ENCODE measurements around the gene AGRP.

DNA sequence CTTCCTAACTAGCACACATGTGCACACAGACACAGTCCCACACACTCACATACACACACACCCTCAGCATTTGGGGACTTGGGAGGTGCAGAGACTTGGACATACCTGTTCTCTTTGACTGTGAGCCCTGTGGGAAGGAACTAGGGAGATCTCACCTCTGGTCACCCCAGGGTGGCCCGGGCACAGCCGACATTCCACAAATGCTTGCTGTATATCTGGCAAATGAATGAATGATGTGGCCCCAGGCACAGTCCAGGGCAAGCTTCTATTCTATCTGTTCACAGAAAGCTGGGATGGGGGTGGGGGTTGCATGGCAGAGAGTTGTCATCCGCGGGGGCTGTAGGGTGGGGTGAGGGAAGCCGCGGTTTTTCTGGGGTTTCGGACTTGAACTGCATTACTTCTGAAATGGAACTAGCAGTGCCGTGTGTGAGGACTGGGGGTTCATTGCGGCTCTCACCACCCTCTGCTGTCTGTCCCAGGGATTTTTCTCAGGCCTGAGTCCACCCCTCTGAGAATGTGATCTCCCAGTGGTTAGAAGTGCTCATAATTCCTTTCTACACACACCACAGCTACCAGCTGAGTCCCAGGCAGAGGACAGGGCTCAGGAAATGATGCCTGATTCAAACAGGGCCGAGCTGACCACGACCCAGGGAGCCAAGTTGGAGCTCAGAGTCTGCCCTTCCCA lies 42.0 kb upstream of the AGRP start:
- TF ChIP-seq, protein P1, sequence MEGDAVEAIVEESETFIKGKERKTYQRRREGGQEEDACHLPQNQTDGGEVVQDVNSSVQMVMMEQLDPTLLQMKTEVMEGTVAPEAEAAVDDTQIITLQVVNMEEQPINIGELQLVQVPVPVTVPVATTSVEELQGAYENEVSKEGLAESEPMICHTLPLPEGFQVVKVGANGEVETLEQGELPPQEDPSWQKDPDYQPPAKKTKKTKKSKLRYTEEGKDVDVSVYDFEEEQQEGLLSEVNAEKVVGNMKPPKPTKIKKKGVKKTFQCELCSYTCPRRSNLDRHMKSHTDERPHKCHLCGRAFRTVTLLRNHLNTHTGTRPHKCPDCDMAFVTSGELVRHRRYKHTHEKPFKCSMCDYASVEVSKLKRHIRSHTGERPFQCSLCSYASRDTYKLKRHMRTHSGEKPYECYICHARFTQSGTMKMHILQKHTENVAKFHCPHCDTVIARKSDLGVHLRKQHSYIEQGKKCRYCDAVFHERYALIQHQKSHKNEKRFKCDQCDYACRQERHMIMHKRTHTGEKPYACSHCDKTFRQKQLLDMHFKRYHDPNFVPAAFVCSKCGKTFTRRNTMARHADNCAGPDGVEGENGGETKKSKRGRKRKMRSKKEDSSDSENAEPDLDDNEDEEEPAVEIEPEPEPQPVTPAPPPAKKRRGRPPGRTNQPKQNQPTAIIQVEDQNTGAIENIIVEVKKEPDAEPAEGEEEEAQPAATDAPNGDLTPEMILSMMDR (conservative IDR thresholded peaks at IDR 0.05; ENCODE audit: low read depth, low read length): peak; percentile 17; the same call in 1 of the 2 replicates
- TF ChIP-seq CEBPB (IDR thresholded peaks at IDR 0.05; ENCODE audit: low read depth, low read length) (no peak), NFE2L2 (IDR thresholded peaks at IDR 0.05; ENCODE audit: low read depth, low read length) (no peak), SMC3 (IDR thresholded peaks at IDR 0.05; ENCODE audit: low read depth, low read length) (no peak), POLR2A (IDR thresholded peaks at IDR 0.05; ENCODE audit: low read depth, low read length) (no peak), RAD21 (IDR thresholded peaks at IDR 0.05; ENCODE audit: low read length) (no peak), MAFK (IDR thresholded peaks at IDR 0.05; ENCODE audit: low read depth, low read length) (no peak), FOS (IDR thresholded peaks at IDR 0.05; ENCODE audit: low read depth, low read length) (no peak), BHLHE40 (IDR thresholded peaks at IDR 0.05; ENCODE audit: low read depth, low read length) (no peak), MXI1 (IDR thresholded peaks at IDR 0.05; ENCODE audit: borderline replicate concordance, low read depth, low read length) (no peak), RCOR1 (IDR thresholded peaks at IDR 0.05; ENCODE audit: insufficient replicate concordance, low read length) (no peak), MAZ (IDR thresholded peaks at IDR 0.05; ENCODE audit: borderline replicate concordance, low read depth, low read length) (no peak), RFX5 (IDR thresholded peaks at IDR 0.05; ENCODE audit: low read depth, low read length) (no peak)
- TF ChIP-seq, protein P2, sequence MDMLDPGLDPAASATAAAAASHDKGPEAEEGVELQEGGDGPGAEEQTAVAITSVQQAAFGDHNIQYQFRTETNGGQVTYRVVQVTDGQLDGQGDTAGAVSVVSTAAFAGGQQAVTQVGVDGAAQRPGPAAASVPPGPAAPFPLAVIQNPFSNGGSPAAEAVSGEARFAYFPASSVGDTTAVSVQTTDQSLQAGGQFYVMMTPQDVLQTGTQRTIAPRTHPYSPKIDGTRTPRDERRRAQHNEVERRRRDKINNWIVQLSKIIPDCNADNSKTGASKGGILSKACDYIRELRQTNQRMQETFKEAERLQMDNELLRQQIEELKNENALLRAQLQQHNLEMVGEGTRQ (IDR thresholded peaks at IDR 0.05; ENCODE audit: low read depth, low read length): no peak
